H1 (cell line): ENCODE results near the gene UGT2B11. TPM values are rescaled to one million over a fixed set of nuclear protein-coding genes. Genes with fewer than 3 reads are reported as not detected.

ENCODE experiments used
- CTCF ChIA-PET: fragments of 300-600 bp; sonication (Branson Sonifier 250); formaldehyde crosslinking; loops from one replicate; lab custom pipeline; 2021; ENCODE audit not compliant: partially characterized antibody; lab: Charles Lee
- POLR2A ChIA-PET: fragments of 300-600 bp; sonication (Branson Sonifier 250); formaldehyde crosslinking; loops from one replicate; lab custom pipeline; 2021; ENCODE audit warnings: inconsistent platforms; ENCODE audit not compliant: partially characterized antibody; lab: Charles Lee
- DNase-seq, 2 experiments: peaks; one replicate each; pipeline versions ENCODE4 v3.0.0 to v3.0.0-alpha.2; 2010 to 2022; ENCODE audit warnings: low spot score in 2 of 2, low read depth in 1 of 2, mixed read lengths in 1 of 2
- FAIRE-seq: peaks from 2 replicates; lab custom pipeline; 2011; peaks lifted over from hg19 to GRCh38; lab: Jason Lieb, UNC
- H2AFZ ChIP-seq: 2 replicates; pipeline ENCODE4 v1.8.1; 2012; ENCODE audit warnings: low read length, inconsistent platforms
- H2AK5ac ChIP-seq: 2 replicates; pipeline ENCODE4 v1.6.1; 2013; ENCODE audit warnings: low read depth, low read length
- H2BK120ac ChIP-seq: replicated peaks from 2 replicates; pipeline ENCODE3; 2013; ENCODE audit warnings: low read depth, low read length, inconsistent platforms
- H2BK12ac ChIP-seq: 2 replicates; pipeline ENCODE4 v1.6.1; 2013; ENCODE audit warnings: low read depth, low read length
- H2BK15ac ChIP-seq: 2 replicates; pipeline ENCODE4 v1.6.1; 2013; ENCODE audit warnings: low read length
- H2BK20ac ChIP-seq: 2 replicates; pipeline ENCODE4 v1.6.1; 2013; ENCODE audit warnings: low read length
- H2BK5ac ChIP-seq: 2 replicates; pipeline ENCODE4 v1.6.1; 2013; ENCODE audit warnings: low read depth, low read length
- H3K14ac ChIP-seq: 2 replicates; pipeline ENCODE4 v1.6.1; 2013; ENCODE audit warnings: inconsistent platforms; ENCODE audit not compliant: insufficient read length
- H3K18ac ChIP-seq: 2 replicates; pipeline ENCODE4 v1.6.1; 2013; ENCODE audit warnings: low read length; ENCODE audit errors: extremely low read depth
- H3K23ac ChIP-seq: 2 replicates; pipeline ENCODE4 v1.6.1; 2013; ENCODE audit warnings: inconsistent platforms; ENCODE audit not compliant: insufficient read length
- H3K23me2 ChIP-seq: 2 replicates; pipeline ENCODE4 v1.6.1; 2013; ENCODE audit warnings: low read depth, low read length
- H3K27ac ChIP-seq: 2 replicates; pipeline ENCODE4 v1.6.1; 2011; ENCODE audit warnings: low read depth, low read length, inconsistent platforms
- H3K27me3 ChIP-seq, 4 experiments: replicated peaks in 1 of 4; 1 replicate in 1 of 4; 2 replicates in 3 of 4; pipeline versions ENCODE4 v1.6.1 to v1.8.1; 2011 to 2013; ENCODE audit warnings: low read length in 3 of 4, mild to moderate bottlenecking in 3 of 4, inconsistent platforms in 2 of 4, mixed read lengths in 2 of 4, moderate library complexity in 1 of 4; ENCODE audit not compliant: control insufficient read depth in 3 of 4, insufficient read depth in 3 of 4; ENCODE audit errors: extremely low read depth in 1 of 4
- H3K36me3 ChIP-seq, 4 experiments: 2 replicates each; pipeline versions ENCODE4 v1.6.1 to v1.8.1; 2011 to 2013; ENCODE audit warnings: mild to moderate bottlenecking in 4 of 4, low read length in 3 of 4, moderate library complexity in 2 of 4, control low read depth in 1 of 4, inconsistent platforms in 1 of 4; ENCODE audit not compliant: insufficient read depth in 4 of 4, control insufficient read depth in 2 of 4
- H3K4ac ChIP-seq: replicated peaks from 2 replicates; pipeline ENCODE3; 2013; ENCODE audit warnings: low read length, low read depth, mixed read lengths, inconsistent platforms; ENCODE audit not compliant: insufficient read length
- H3K4me1 ChIP-seq, 4 experiments: replicated peaks in 1 of 4; 1 replicate in 1 of 4; 2 replicates in 3 of 4; pipeline versions ENCODE4 v1.6.1 to v1.8.1; 2011 to 2013; ENCODE audit warnings: low read length in 3 of 4, inconsistent platforms in 2 of 4, mixed read lengths in 1 of 4; ENCODE audit not compliant: insufficient read depth in 4 of 4, control insufficient read depth in 3 of 4
- H3K4me2 ChIP-seq, 2 experiments: 2 replicates each; pipeline versions ENCODE4 v1.6.1 to v1.8.1; 2011 to 2013; ENCODE audit warnings: low read depth in 2 of 2, low read length in 2 of 2, control low read depth in 1 of 2, inconsistent platforms in 1 of 2, mild to moderate bottlenecking in 1 of 2; ENCODE audit not compliant: insufficient read depth in 1 of 2
- H3K4me3 ChIP-seq, 4 experiments: fragments of 200-600, 300-600 bp in 1 of 4; sonication (generic), shearing (Covaris generic), sonication (Bioruptor Twin) in 1 of 4; 2 replicates each; pipeline versions ENCODE4 v1.5.1 to v1.8.1; 2011 to 2016; ENCODE audit warnings: low read length in 4 of 4, low read depth in 3 of 4, control low read depth in 2 of 4, inconsistent platforms in 2 of 4, mild to moderate bottlenecking in 2 of 4, mixed read lengths in 1 of 4, moderate library complexity in 1 of 4; ENCODE audit not compliant: insufficient read depth in 2 of 4; ENCODE audit errors: extremely low read depth in 1 of 4
- H3K56ac ChIP-seq: replicated peaks from 2 replicates; pipeline ENCODE3; 2013; ENCODE audit warnings: low read depth, mild to moderate bottlenecking, mixed read lengths, low read length, inconsistent platforms; ENCODE audit not compliant: insufficient read length
- H3K79me1 ChIP-seq: 2 replicates; pipeline ENCODE4 v1.6.1; 2013; ENCODE audit warnings: low read depth, low read length, control low read depth
- H3K79me2 ChIP-seq, 2 experiments: 2 replicates each; pipeline versions ENCODE4 v1.6.1 to v1.8.1; 2012 to 2013; ENCODE audit warnings: low read length in 2 of 2, mild to moderate bottlenecking in 2 of 2, inconsistent platforms in 1 of 2; ENCODE audit not compliant: insufficient read depth in 2 of 2, control insufficient read depth in 1 of 2
- H3K9ac ChIP-seq, 4 experiments: replicated peaks in 1 of 4; 1 replicate in 1 of 4; 2 replicates in 3 of 4; pipeline versions ENCODE4 v1.6.1 to v1.8.1; 2011 to 2013; ENCODE audit warnings: low read depth in 3 of 4, low read length in 3 of 4, control low read depth in 2 of 4, mild to moderate bottlenecking in 2 of 4, moderate library complexity in 2 of 4, inconsistent platforms in 1 of 4; ENCODE audit errors: extremely low read depth in 1 of 4
- H3K9me3 ChIP-seq, 2 experiments: 2 replicates each; pipeline versions ENCODE4 v1.6.1 to v1.8.1; 2012 to 2013; ENCODE audit warnings: mild to moderate bottlenecking in 2 of 2, moderate library complexity in 2 of 2, control low read depth in 1 of 2, inconsistent platforms in 1 of 2, low read depth in 1 of 2, low read length in 1 of 2, mixed read lengths in 1 of 2; ENCODE audit not compliant: insufficient read depth in 2 of 2
- H4K20me1 ChIP-seq, 2 experiments: replicated peaks in 1 of 2; 2 replicates each; pipeline versions ENCODE3 to v1.8.1; 2011 to 2013; ENCODE audit warnings: inconsistent platforms in 2 of 2, low read length in 2 of 2, mild to moderate bottlenecking in 1 of 2; ENCODE audit not compliant: insufficient read depth in 2 of 2, control insufficient read depth in 1 of 2
- H4K5ac ChIP-seq: 2 replicates; pipeline ENCODE4 v1.6.1; 2013; ENCODE audit warnings: low read length, low read depth, mixed read lengths, inconsistent platforms; ENCODE audit not compliant: insufficient read length
- H4K8ac ChIP-seq: 2 replicates; pipeline ENCODE4 v1.8.0; 2013; ENCODE audit warnings: mild to moderate bottlenecking, moderate library complexity, low read length, inconsistent platforms; ENCODE audit not compliant: insufficient read depth; ENCODE audit errors: extremely low read depth
- H4K91ac ChIP-seq: replicated peaks from 2 replicates; pipeline ENCODE3; 2013; ENCODE audit warnings: low read length, mixed read lengths, inconsistent platforms; ENCODE audit not compliant: insufficient read length
- ATF3 ChIP-seq: IDR thresholded peaks from 2 replicates; pipeline ENCODE4 v1.6.1; 2011; ENCODE audit warnings: low read depth, mild to moderate bottlenecking, low read length; ENCODE audit not compliant: insufficient read depth
- BRCA1 ChIP-seq: IDR thresholded peaks from 2 replicates; pipeline ENCODE4 v1.6.1; 2012; ENCODE audit warnings: low read depth, low read length, improper control_type of control experiment
- EZH2 ChIP-seq: fragments of 200-600 bp; sonication (generic); IDR thresholded peaks from 2 replicates; pipeline ENCODE4 v1.7.1; 2012; ENCODE audit warnings: low read depth, mild to moderate bottlenecking, moderate library complexity, low read length, inconsistent platforms; ENCODE audit not compliant: severe bottlenecking
- KDM4A ChIP-seq: IDR thresholded peaks from one replicate; pipeline ENCODE4 v1.7.1; 2012; ENCODE audit warnings: low read depth, mild to moderate bottlenecking, moderate library complexity, low read length, inconsistent platforms; ENCODE audit not compliant: severe bottlenecking
- POLR2A ChIP-seq, 2 experiments: IDR thresholded peaks; 1 replicate in 1 of 2; 2 replicates in 1 of 2; pipeline ENCODE4 v1.6.1; 2011; ENCODE audit warnings: low read depth in 2 of 2, low read length in 2 of 2, mild to moderate bottlenecking in 2 of 2; ENCODE audit errors: control extremely low read depth in 1 of 2
- TAF1 ChIP-seq: IDR thresholded peaks from 2 replicates; pipeline ENCODE4 v1.6.1; 2011; ENCODE audit warnings: mild to moderate bottlenecking, low read depth, low read length
- TAF7 ChIP-seq: optimal IDR thresholded peaks from 2 replicates; pipeline ENCODE3; 2011; ENCODE audit warnings: low read depth, mild to moderate bottlenecking, inconsistent platforms, low read length, moderate library complexity, borderline replicate concordance
- WGBS, 2 experiments: shearing (Covaris generic) in 1 of 2; methylation state at CpG; one replicate each; pipeline versions ENCODE4 v1.1.6 to v1.1.7; 2013 to 2015; ENCODE audit warnings: low lambda C conversion rate in 2 of 2, mixed read lengths in 2 of 2, inconsistent platforms in 1 of 2, low coverage in 1 of 2, missing lambda C conversion rate in 1 of 2; ENCODE audit not compliant: insufficient replicate concordance in 2 of 2, insufficient coverage in 1 of 2, insufficient read length in 1 of 2; ENCODE audit errors: extremely low coverage in 1 of 2, missing lambda C conversion rate in 1 of 2; 5-methylcytosine and 5-hydroxymethylcytosine counted together
- polyA plus RNA-seq, 7 experiments: library from polyadenylated mRNA; depleted of rRNA in 3 of 7; stranded (reverse) in 5 of 7; unstranded in 2 of 7; fragments of >200 nt in 5 of 7; fragments of 200-250 nt in 2 of 7; gene quantifications; 1 replicate in 5 of 7; 2 replicates in 1 of 7; 4 replicates in 1 of 7; pipeline versions ENCODE4 v1.2.1 to v1.2.3, GENCODE V29; 2011 to 2013; ENCODE audit warnings: missing spikeins in 2 of 7, mixed read lengths in 2 of 7
- total RNA-seq: library from RNA; stranded (reverse); fragmentation: NEBNext Ultra II Directional; extraction: Animal tissue kit (Norgen Biotek cat#: 25700); gene quantifications from 2 replicates; pipeline ENCODE4 v1.2.1, GENCODE V29; 2021

The UGT2B11 gene
- total and polyA plus RNA-seq, 2 of the 8 experiments (the other 6 are each of a cell fraction or from before 2014, with no cell fraction given), result not detected

DNA sequence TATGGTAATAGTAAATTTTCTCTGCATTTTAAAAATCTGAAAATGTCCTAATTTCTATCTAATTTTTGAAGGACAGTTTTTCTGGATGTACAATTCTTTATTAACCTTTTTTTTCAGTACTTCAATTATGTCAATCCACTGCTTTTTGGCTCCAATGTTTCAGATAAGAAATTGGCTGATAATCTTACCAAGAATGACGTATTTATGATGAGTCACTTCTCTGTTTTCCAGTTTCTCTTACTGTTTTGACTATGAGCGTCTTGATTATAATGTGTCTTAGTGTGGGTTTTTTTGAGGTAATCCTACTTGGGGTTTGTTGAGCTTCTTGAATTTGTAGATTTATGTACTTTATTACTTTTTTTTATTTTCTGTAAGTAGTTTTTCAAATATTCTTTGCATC is 47.2 kb downstream of the UGT2B11 start:
- POLR2A ChIA-PET, result no interaction called here
- TF ChIP-seq BRCA1 (no peak), POLR2A (IDR thresholded peaks at IDR 0.05; ENCODE audit: control extremely low read depth in 1 of 2, low read depth in 2 of 2, low read length in 2 of 2) (no peak), TAF7 (no peak), TAF1 (no peak), EZH2 (no peak), KDM4A (no peak), ATF3 (no peak)
- no peak overlapping the region for H3K4ac ChIP-seq
- no peak overlapping the region for H3K9ac ChIP-seq
- H3K27ac ChIP-seq, result no peak overlapping the region
- no peaks in the 10 kb centered on the region for H3K79me1 ChIP-seq
- H3K23me2 ChIP-seq, result no peaks in the 10 kb centered on the region
- 93% methylated on average over 2 of the region's 2 CpGs; no CpG with 5 or more reads in 1 of the 2 experiments for WGBS, 2 experiments
- H2BK15ac ChIP-seq, result no peak overlapping the region
- H2BK20ac ChIP-seq, result no peak overlapping the region
- H4K20me1 ChIP-seq, result no peaks in the 10 kb centered on the region
- no peak overlapping the region for H4K91ac ChIP-seq
- no peaks in the 10 kb centered on the region for H3K27me3 ChIP-seq
- no peak overlapping the region for H4K5ac ChIP-seq
- no peak overlapping the region for H4K8ac ChIP-seq
- H3K14ac ChIP-seq, result no peak overlapping the region
- FAIRE-seq (no peak), DNase-seq (no peak)
- H3K4me1 ChIP-seq, result no peaks in the 10 kb centered on the region
- no peaks in the 10 kb centered on the region for H3K79me2 ChIP-seq
- H3K4me3 ChIP-seq, result no peak overlapping the region
- 0 out of 4 replicates have a peak, but pooled peaks cover 0 to 3% of the 10 kb centered on the region in 2 experiments for H3K9me3 ChIP-seq
- H3K56ac ChIP-seq, result no peak overlapping the region
- H2AFZ ChIP-seq, result no peak overlapping the region
- H2BK5ac ChIP-seq, result no peak overlapping the region
- H2AK5ac ChIP-seq, result no peak overlapping the region
- no peaks in the 10 kb centered on the region; a peak in 1 of 8 replicates for H3K36me3 ChIP-seq
- H3K23ac ChIP-seq, result no peak overlapping the region
- no peak overlapping the region for H3K4me2 ChIP-seq
- H2BK120ac ChIP-seq, result no peak overlapping the region
- H2BK12ac ChIP-seq, result no peak overlapping the region
- CTCF ChIA-PET, result no interaction called here
- no peak overlapping the region for H3K18ac ChIP-seq
